HL-60/S4 treated with retinoic acid at 250 ng/mL for 4 days and 3 days (cell line): ENCODE measurements around the gene TRIP10.
"Not testable (repeated sequence)": the region's sequence is repeated elsewhere in the genome, so short reads cannot be mapped to it uniquely, and the experiment has no call there.

ENCODE experiments used
- in situ Hi-C: fragments of 300-500 bp; cut with MboI; formaldehyde crosslinking; loops from 2 replicates; pipeline ENCODE4 v1.7.0; 2022; ENCODE audit warnings: low sequenced_read_pairs

TRIP10 gene

GRCh38 chr19:6737873-6738786, 1.4 kb upstream of the TRIP10 start:
- in situ Hi-C loops: loop anchor here (10.0 kb wide), 1 partner anchor 213 kb away; no protein-coding TSS in a partner anchor

GRCh38 chr19:6738787-6739389, 592 bp upstream of the TRIP10 start:
- in situ Hi-C loops: loop anchor here (10.0 kb wide), 1 partner anchor 214 kb away; no protein-coding TSS in a partner anchor

DNA sequence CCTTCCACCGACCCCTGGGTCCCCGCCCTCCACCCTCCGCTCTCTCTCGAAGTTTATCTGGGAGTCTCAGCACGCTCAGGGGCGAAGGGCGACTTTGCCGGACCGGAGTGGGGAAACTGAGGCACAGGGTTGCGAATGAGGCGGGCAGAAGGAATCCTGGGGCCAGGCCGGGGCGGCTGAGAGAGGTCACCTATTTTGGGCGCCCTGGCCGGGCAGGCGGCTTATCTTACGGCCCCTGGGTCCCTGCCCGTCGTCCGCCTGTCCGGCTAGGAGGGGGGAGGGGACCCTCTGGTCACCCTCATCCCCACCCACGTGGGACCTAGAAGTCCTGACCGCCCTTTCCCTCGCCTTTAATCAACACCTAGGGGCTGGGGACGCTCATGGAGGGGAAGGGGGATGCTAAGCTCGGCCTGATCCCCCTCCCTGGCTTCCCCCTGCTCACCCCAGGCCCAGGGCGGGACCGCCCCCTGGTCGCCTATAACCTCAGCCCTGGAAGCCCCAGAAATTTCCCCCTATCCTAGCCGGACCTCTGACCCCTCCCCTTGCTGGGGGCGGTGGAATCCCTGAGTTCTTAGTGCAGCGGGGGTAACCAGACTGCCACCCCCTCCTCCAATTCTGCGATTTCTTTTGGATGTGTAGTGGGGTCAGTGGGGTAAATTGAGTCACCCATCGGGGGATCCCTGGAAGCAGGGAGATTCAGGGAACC, 556 bp downstream of the TRIP10 start:
- in situ Hi-C loops: loop anchor here (10.0 kb wide), 1 partner anchor 215 kb away; no protein-coding TSS in a partner anchor

- in situ Hi-C loops: no loop called here
Measured at GRCh38 chr19:6740589-6741343, 1.3 kb downstream of the TRIP10 start.

GRCh38 chr19:6743066-6743465, 3.6 kb downstream of the TRIP10 start:
- in situ Hi-C loops: no loop called here

DNA sequence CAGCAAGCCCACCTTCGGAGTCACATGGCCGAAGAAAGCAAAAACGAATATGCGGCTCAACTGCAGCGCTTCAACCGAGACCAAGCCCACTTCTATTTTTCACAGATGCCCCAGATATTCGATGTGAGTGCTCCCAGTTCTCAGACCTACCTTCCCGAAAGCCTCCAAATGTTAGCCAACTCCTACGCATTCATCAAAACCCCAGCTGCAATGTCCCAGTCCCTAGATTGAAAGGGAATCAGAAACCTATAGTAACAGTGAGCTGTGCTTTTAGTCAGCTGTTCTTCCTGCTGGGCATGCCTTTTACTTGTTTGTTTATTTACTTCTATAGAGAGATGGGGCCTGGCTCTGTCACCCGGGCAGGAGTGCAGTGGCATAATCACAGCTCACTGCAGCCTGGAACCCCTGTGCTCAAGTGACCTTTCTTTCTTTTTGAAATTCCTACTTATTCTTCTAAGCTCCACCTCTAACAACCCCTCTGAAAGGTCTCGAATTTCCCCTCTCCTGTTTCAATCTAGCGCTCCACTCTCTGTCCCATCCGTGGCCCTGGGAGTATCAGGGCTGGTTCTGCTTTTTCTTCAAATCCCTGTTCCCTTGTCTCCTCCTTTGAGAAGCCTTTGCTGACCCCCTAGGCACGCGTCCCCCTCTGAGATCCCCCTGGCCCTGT, 4.4 kb downstream of the TRIP10 start:
- in situ Hi-C loops: no loop called here

DNA sequence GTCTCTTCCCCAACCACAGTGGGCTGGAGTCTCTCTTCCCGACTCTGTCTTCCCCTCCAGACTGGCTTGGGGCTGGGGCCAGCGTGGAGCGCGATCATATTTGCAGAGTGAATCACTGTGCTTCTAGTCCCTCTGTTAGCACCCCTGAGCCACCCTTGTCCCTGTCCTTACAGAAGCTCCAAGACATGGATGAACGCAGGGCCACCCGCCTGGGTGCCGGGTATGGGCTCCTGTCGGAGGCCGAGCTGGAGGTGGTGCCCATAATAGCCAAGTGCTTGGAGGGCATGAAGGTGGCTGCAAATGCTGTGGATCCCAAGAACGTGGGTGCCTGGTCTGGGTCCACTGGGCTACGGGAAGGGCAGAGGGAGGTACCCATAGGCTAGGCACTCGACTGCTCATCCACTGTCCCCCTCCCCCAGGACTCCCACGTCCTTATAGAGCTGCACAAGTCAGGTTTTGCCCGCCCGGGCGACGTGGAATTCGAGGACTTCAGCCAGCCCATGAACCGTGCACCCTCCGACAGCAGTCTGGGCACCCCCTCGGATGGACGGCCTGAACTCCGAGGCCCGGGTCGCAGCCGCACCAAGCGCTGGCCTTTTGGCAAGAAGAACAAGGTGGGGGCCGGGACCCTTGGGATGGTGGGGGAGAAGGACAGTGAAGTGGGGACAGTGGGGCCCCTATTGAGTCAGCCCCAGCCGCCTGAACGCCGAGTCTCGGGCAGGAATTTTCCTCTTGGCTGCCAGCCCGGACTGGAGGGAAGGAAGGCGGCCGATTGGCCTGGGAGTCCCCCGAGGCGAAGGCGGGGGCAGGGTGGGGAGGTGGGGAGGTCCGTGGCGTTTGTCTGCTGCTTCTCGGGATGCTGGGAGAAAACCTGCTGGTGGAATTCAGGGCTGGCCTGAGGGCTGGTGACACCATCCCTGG, 5.2 kb downstream of the TRIP10 start:
- in situ Hi-C loops: no loop called here

GRCh38 chr19:6745965-6746364, 6.5 kb downstream of the TRIP10 start:
- in situ Hi-C loops: no loop called here

DNA sequence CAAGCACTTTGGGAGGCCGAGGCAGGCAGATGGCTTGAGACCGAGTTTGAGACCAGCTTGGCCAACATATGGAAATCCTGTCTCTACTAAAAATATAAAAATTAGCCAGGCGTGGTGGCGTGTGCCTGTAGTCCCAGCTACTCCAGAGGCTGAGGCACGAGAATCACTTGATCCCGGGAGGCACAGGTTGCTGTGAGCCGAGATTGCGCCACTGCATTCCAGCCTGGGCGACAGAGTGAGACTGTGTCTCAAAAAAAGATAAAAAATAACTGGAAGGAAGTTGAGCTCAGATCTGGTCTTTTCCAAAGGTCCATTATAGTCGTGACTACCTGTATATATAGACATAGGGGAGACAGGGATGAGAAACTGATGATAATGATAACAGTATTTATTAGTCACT, 9.1 kb downstream of the TRIP10 start:
- in situ Hi-C loops: not testable (repeated sequence)

GRCh38 chr19:6750062-6750461, 10.6 kb downstream of the TRIP10 start:
- in situ Hi-C loops: loop anchor here (10.0 kb wide), 1 partner anchor 235 kb away; no protein-coding TSS in a partner anchor

DNA sequence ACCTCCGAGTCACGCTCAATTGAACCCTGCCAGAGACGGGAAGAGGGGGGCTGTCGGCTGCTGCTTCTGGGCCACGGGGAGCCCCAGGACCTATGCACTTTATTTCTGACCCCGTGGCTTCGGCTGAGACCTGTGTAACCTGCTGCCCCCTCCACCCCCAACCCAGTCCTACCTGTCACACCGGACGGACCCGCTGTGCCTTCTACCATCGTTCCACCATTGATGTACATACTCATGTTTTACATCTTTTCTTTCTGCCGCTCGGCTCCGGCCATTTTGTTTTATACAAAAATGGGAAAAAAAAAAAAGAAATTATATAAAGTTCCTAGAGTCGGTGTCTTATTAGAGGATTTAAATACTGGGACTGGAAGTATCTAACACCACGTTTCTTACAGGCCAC, 11.7 kb downstream of the TRIP10 start:
- in situ Hi-C loops: loop anchor here (10.0 kb wide), 1 partner anchor 236 kb away; no protein-coding TSS in a partner anchor

DNA sequence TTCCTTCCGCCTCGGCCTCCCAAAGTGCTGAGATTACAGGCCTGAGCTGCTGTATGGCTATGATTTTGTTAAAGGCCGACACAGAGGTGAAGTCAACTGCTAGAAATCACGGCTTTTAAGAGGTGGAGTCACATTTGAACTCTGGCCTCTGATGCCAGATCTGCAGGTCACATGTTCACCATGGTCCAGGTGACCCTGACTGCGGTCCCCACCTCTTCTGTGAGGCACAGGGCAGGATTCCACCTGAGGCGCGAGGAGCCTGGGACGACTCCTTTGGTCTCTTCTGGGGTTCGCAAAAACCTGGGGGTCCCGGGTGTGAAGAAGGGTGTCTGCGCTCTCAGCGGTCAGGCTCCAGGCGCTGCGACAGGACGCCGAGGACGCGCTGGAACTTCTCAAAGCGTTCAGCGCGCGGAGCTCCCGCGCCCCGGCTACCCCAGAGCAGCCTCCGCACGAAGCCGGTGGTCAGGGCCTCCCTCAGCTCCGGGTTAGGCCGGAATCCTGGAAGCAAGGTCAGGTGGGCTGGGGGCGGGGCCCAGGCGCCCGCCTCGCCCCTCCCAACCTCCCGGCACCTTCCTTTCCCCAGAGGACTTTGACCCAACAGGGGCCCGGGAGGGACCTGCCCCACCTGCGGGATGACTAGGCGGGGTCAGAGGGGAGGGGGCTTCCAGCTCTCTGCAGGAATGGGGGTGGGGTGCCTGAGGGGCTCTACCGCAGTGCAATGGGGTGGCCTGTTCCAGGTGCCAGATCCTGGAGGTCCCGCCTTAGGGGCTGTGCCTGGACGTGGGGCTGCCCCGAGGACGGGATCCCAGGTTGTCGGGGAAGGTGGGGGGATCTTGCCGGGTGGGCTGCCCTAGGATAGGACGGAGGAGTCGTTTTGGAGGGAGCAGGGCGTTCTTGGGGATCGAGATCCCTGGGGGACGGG, 13.0 kb downstream of the TRIP10 start:
- in situ Hi-C loops: loop anchor here (10.0 kb wide), 1 partner anchor 238 kb away; no protein-coding TSS in a partner anchor

GRCh38 chr19:6753178-6754031, 13.9 kb downstream of the TRIP10 start:
- in situ Hi-C loops: loop anchor here (10.0 kb wide), 1 partner anchor 239 kb away; no protein-coding TSS in a partner anchor

DNA sequence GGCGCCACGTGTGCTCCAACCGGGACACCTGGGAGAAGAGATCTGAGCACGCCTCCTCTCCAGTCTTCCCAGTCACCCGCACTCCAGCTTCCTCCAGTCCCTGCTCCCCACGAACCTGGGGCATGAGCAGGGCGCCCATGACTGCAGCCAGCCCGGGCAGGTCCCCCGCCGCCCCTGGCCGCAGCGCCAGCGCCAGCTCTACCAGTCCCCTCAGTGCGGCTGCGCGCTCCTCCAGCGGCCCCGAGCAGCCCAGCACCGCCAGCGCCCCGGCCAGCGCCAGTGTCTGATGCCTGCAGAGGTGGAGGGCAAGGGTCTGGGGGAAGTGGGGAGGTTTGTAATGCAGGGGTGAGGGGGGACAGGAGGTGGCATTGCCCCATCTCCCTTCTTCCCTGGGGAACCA, 14.7 kb downstream of the TRIP10 start:
- in situ Hi-C loops: loop anchor here (10.0 kb wide), 1 partner anchor 239 kb away; no protein-coding TSS in a partner anchor

- in situ Hi-C loops: loop anchor here (10.0 kb wide), 1 partner anchor 240 kb away; no protein-coding TSS in a partner anchor
Measured at GRCh38 chr19:6754653-6755463, 15.4 kb downstream of the TRIP10 start.

DNA sequence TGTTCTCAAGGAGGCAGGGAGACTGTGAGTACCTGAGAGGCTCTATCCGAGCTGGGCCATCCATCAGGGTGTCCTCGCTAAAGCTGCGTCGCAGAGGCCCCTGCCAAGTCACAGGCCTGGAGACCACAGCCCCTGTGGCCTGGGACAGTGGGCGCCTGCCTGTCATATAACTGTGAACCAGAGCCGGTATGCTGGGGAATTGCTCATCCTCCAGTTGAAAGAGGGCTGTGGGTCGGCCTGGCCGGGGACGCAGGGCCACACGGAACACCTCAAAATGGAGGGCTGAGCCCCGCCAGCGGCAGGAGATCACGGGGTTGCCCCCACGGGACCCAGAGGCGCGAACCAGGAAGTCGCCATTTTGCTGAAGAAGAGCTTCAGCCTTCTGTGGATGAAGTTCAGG, 21.1 kb downstream of the TRIP10 start:
- in situ Hi-C loops: no loop called here
